Lung (tissue), 12 donors: Measurements from ENCODE around the gene IL31RA. TPM values are rescaled to one million over a fixed set of nuclear protein-coding genes. Genes with fewer than 3 reads are reported as not detected.

Experiments
- ATAC-seq: fragments of 200-7000 bp; cut with Tn5 transposase; one replicate; pipeline ENCODE4 v1.9.1; 2020; ENCODE audit warnings: moderate number of reproducible peaks; ENCODE audit not compliant: insufficient read depth, low FRiP score
- DNase-seq, 3 donors: peaks; one replicate each; pipeline ENCODE4 v3.0.0-alpha.2; 2013 to 2017
- H3K27ac ChIP-seq, 2 donors: one replicate each; pipeline ENCODE4 v1.5.1; 2013; ENCODE audit warnings: mild to moderate bottlenecking in 2 of 2, moderate library complexity in 2 of 2, control low read depth in 1 of 2, inconsistent platforms in 1 of 2, low read depth in 1 of 2, low read length in 1 of 2
- H3K27me3 ChIP-seq, 3 donors: one replicate each; pipeline ENCODE4 v1.5.1; 2013; ENCODE audit warnings: low read length in 2 of 3; ENCODE audit not compliant: control insufficient read depth in 3 of 3, insufficient read depth in 3 of 3
- H3K36me3 ChIP-seq, 4 donors: one replicate each; pipeline ENCODE4 v1.5.1; 2013; ENCODE audit warnings: low read length in 4 of 4, mild to moderate bottlenecking in 1 of 4, moderate library complexity in 1 of 4; ENCODE audit not compliant: control insufficient read depth in 4 of 4, insufficient read depth in 4 of 4
- H3K4me1 ChIP-seq, 5 donors: one replicate each; pipeline ENCODE4 v1.5.1; 2013; ENCODE audit warnings: low read length in 5 of 5, mild to moderate bottlenecking in 2 of 5, moderate library complexity in 1 of 5; ENCODE audit not compliant: control insufficient read depth in 5 of 5, insufficient read depth in 5 of 5
- H3K4me3 ChIP-seq: one replicate; pipeline ENCODE4 v1.5.1; 2013; ENCODE audit warnings: mild to moderate bottlenecking, control low read depth, moderate library complexity
- H3K9ac ChIP-seq, 2 donors: one replicate each; pipeline ENCODE4 v1.5.1; 2013; ENCODE audit warnings: low read length in 2 of 2, control low read depth in 1 of 2; ENCODE audit not compliant: insufficient read depth in 1 of 2
- H3K9me3 ChIP-seq, 4 donors: one replicate each; pipeline ENCODE4 v1.5.1; 2013; ENCODE audit warnings: low read length in 3 of 4, mild to moderate bottlenecking in 1 of 4, moderate library complexity in 1 of 4; ENCODE audit not compliant: control insufficient read depth in 4 of 4, insufficient read depth in 3 of 4
- CTCF ChIP-seq: IDR thresholded peaks from 2 replicates; pipeline ENCODE4 v1.5.1; 2012; ENCODE audit warnings: mild to moderate bottlenecking; ENCODE audit errors: control extremely low read depth, extremely low read depth
- WGBS, 2 donors: extraction: QIAGEN DNeasy Blood & Tissue Kit; methylation state at CpG; one replicate each; pipeline ENCODE4 v1.1.7; 2013; 5-methylcytosine and 5-hydroxymethylcytosine counted together
- polyA plus RNA-seq, 2 donors: library from polyadenylated mRNA; stranded (reverse); fragments of 200-250 nt; gene quantifications; one replicate each; pipeline ENCODE4 v1.2.1, GENCODE V29; 2013
- total RNA-seq, 2 donors: library from RNA; depleted of rRNA in 1 of 2; stranded (reverse); fragments of >200 nt in 1 of 2; gene quantifications; one replicate each; pipeline ENCODE4 v1.2.1, GENCODE V29; 2014 to 2021
- donor health status: control.
- donor health status: control.
- donor health status: Bipolar disorder and iron deficiency.
- donor health status: healthy.
- donor health status: DM: yes; HTN: yes; CAD: no.

The IL31RA gene
- total and polyA plus RNA-seq, 4 donors, result 0.04 to 0.21 (median 0.11) TPM

- Histone ChIP-seq H3K9ac (no peak overlapping the region), H3K27ac (no peak overlapping the region), H3K4me1 (peaks cover 0 to 7% (median 0%) of the 10 kb centered on the region in 5 donors), H3K36me3 (no peaks in the 10 kb centered on the region), H3K9me3 (no peaks in the 10 kb centered on the region), H3K4me3 (no peak overlapping the region), H3K27me3 (no peaks in the 10 kb centered on the region)
- 90 to 98% methylated on average over 11 of the region's 11 CpGs for WGBS, 2 donors
- TF ChIP-seq CTCF, result no peak
- DNase-seq (no peak), ATAC-seq (no peak)
Measured at GRCh38 chr5:55924744-55925143, 73.6 kb downstream of the IL31RA start.

- Histone ChIP-seq H3K4me1 (peaks cover 0 to 7% (median 0%) of the 10 kb centered on the region in 5 donors), H3K9ac (no peak overlapping the region), H3K27me3 (no peaks in the 10 kb centered on the region), H3K27ac (no peak overlapping the region), H3K36me3 (no peaks in the 10 kb centered on the region), H3K4me3 (no peak overlapping the region), H3K9me3 (no peaks in the 10 kb centered on the region)
- no peak for ATAC-seq
- TF ChIP-seq CTCF, result no peak
- WGBS, 2 donors, result 95 to 96% methylated on average over 3 of the region's 3 CpGs
- no peak for DNase-seq
Measured at GRCh38 chr5:55925181-55925580, 74.0 kb downstream of the IL31RA start.

- DNase-seq (no peak), ATAC-seq (no peak)
- WGBS, 2 donors, result 53 to 73% methylated on average over 5 of the region's 5 CpGs
- H3K4me3 ChIP-seq, result no peak overlapping the region
- TF ChIP-seq CTCF, result no peak
- H3K27me3 ChIP-seq, result no peaks in the 10 kb centered on the region
- no peaks in the 10 kb centered on the region for H3K36me3 ChIP-seq
- no peaks in the 10 kb centered on the region for H3K9me3 ChIP-seq
- H3K9ac ChIP-seq, result no peak overlapping the region
- peaks cover 0 to 7% (median 0%) of the 10 kb centered on the region in 5 donors for H3K4me1 ChIP-seq
- no peak overlapping the region for H3K27ac ChIP-seq
Measured at GRCh38 chr5:55925712-55926111, 74.6 kb downstream of the IL31RA start.

GRCh38 chr5:55926476-55926875 is 75.3 kb downstream of the IL31RA start:
- no peak for DNase-seq
- H3K27ac ChIP-seq, result no peak overlapping the region
- no peak overlapping the region for H3K4me3 ChIP-seq
- TF ChIP-seq CTCF, result no peak
- no peak for ATAC-seq
- no peaks in the 10 kb centered on the region for H3K36me3 ChIP-seq
- H3K4me1 ChIP-seq, result peaks cover 0 to 7% (median 0%) of the 10 kb centered on the region in 5 donors
- H3K9ac ChIP-seq, result no peak overlapping the region
- 96% methylated on average over 5 of the region's 5 CpGs for WGBS, 2 donors
- H3K27me3 ChIP-seq, result no peaks in the 10 kb centered on the region
- no peaks in the 10 kb centered on the region for H3K9me3 ChIP-seq
